GM12878 (cell line): ENCODE measurements around the gene FN1. TPM values are rescaled to one million over a fixed set of nuclear protein-coding genes. Genes with fewer than 3 reads are reported as not detected.

Experiments used
- ATAC-seq: fragments of 200-7000 bp; cut with Tn5 transposase; 3 replicates; pipeline ENCODE4 v1.9.1; 2020; ENCODE audit warnings: mild to moderate bottlenecking, moderate library complexity
- BruUV-seq: library from RNA; stranded (reverse); fragments of 400-500 nt; replicated peaks from 2 replicates; lab custom pipeline; 2021; lab: Mats Ljungman, UMichigan
- CTCF ChIA-PET: fragments of 300-600 bp; sonication (Branson Sonifier 250); formaldehyde crosslinking; extraction: SDS; loops from one replicate; lab custom pipeline; 2021; ENCODE audit warnings: inconsistent platforms; lab: Yijun Ruan, JAX
- POLR2A ChIA-PET: fragments of 350-600 bp; formaldehyde crosslinking; extraction: SDS; loops from one replicate; lab custom pipeline; 2021; ENCODE audit warnings: inconsistent platforms; lab: Charles Lee
- RAD21 ChIA-PET: fragments of 300-600 bp; sonication (Branson Sonifier 250); formaldehyde crosslinking; loops from one replicate; lab custom pipeline; 2023; ENCODE audit warnings: antibody characterized with exemption; ENCODE audit not compliant: unreplicated experiment; lab: Charles Lee
- SMC1A ChIA-PET: fragments of 300-600 bp; sonication (Branson Sonifier 250); formaldehyde crosslinking; loops from one replicate; lab custom pipeline; 2023; ENCODE audit not compliant: unreplicated experiment, uncharacterized antibody; lab: Charles Lee
- DNase-seq: peaks from one replicate; pipeline ENCODE4 v3.0.0-alpha.2; 2011; ENCODE audit warnings: low read depth, low spot score
- FAIRE-seq: peaks from 3 replicates; lab custom pipeline; 2011; peaks lifted over from hg19 to GRCh38; lab: Jason Lieb, UNC
- H2AFZ ChIP-seq: 2 replicates; pipeline ENCODE4 v1.6.0; 2011; ENCODE audit warnings: low read depth, low read length, control low read depth; ENCODE audit not compliant: control insufficient read depth
- H3K27ac ChIP-seq: 2 replicates; pipeline ENCODE4 v1.5.1; 2011; ENCODE audit warnings: control low read depth; ENCODE audit not compliant: control insufficient read depth, insufficient read depth
- H3K27me3 ChIP-seq, 2 experiments: replicated peaks in 1 of 2; 2 replicates each; pipeline versions ENCODE4 v1.6.0 to v1.6.1; 2011; ENCODE audit warnings: low read length in 1 of 2; ENCODE audit not compliant: control insufficient read depth in 2 of 2, insufficient read depth in 2 of 2
- H3K36me3 ChIP-seq, 2 experiments: 2 replicates each; pipeline ENCODE4 v1.5.1; 2011; ENCODE audit warnings: low read length in 1 of 2; ENCODE audit not compliant: control insufficient read depth in 2 of 2, insufficient read depth in 2 of 2
- H3K4me1 ChIP-seq: 2 replicates; pipeline ENCODE4 v1.6.1; 2011; ENCODE audit warnings: mild to moderate bottlenecking, low read length, moderate library complexity, mixed read lengths; ENCODE audit not compliant: control insufficient read depth, insufficient read depth
- H3K4me2 ChIP-seq: 2 replicates; pipeline ENCODE4 v1.6.0; 2011; ENCODE audit warnings: control low read depth; ENCODE audit not compliant: control insufficient read depth, insufficient read depth
- H3K4me3 ChIP-seq: fragments of 200-600 bp; sonication (generic); 2 replicates; pipeline ENCODE4 v1.5.1; 2016
- H3K79me2 ChIP-seq: 2 replicates; pipeline ENCODE4 v1.6.0; 2011; ENCODE audit warnings: low read length; ENCODE audit not compliant: control insufficient read depth, insufficient read depth
- H3K9ac ChIP-seq: 2 replicates; pipeline ENCODE4 v1.8.0; 2011; ENCODE audit warnings: low read length, control low read depth, mixed read lengths; ENCODE audit not compliant: control insufficient read depth, insufficient read depth
- H3K9me3 ChIP-seq: replicated peaks from 3 replicates; pipeline ENCODE4 v1.5.1; 2011; ENCODE audit warnings: mild to moderate bottlenecking, low read length; ENCODE audit not compliant: control insufficient read depth, insufficient read depth
- H4K20me1 ChIP-seq: 2 replicates; pipeline ENCODE4 v1.6.0; 2011; ENCODE audit not compliant: control insufficient read depth, insufficient read depth
- BCLAF1 ChIP-seq: fragments of 450-650 bp; IDR thresholded peaks from 2 replicates; pipeline ENCODE4 v1.6.1; 2017; ENCODE audit warnings: antibody characterized with exemption, mild to moderate bottlenecking, moderate library complexity
- CREM ChIP-seq: IDR thresholded peaks from 2 replicates; pipeline ENCODE4 v1.6.1; 2014; ENCODE audit warnings: antibody characterized with exemption, low read depth
- EGR1 ChIP-seq, 2 experiments: IDR thresholded peaks; 1 replicate in 1 of 2; 2 replicates in 1 of 2; pipeline ENCODE4 v1.6.1; 2011 to 2012; ENCODE audit warnings: low read depth in 2 of 2, low read length in 2 of 2, borderline replicate concordance in 1 of 2, mild to moderate bottlenecking in 1 of 2, moderate library complexity in 1 of 2
- EP300 ChIP-seq, 2 experiments: fragments of 150-350 bp in 1 of 2; IDR thresholded peaks; 2 replicates each; pipeline ENCODE4 v1.6.1; 2011 to 2012; ENCODE audit warnings: low read depth in 2 of 2, low read length in 2 of 2, borderline replicate concordance in 1 of 2, improper control_type of control experiment in 1 of 2, inconsistent platforms in 1 of 2; ENCODE audit not compliant: control insufficient read depth in 1 of 2
- ESRRA ChIP-seq: IDR thresholded peaks from 2 replicates; pipeline ENCODE4 v1.6.1; 2012; ENCODE audit warnings: mild to moderate bottlenecking, low read length, improper control_type of control experiment
- IRF3 ChIP-seq: fragments of 450-650 bp; IDR thresholded peaks from 2 replicates; pipeline ENCODE4 v1.6.1; 2014; ENCODE audit warnings: mild to moderate bottlenecking
- JUND ChIP-seq: IDR thresholded peaks from 2 replicates; pipeline ENCODE4 v1.6.1; 2012; ENCODE audit warnings: low read depth, mild to moderate bottlenecking, low read length, improper control_type of control experiment, moderate library complexity
- MAX ChIP-seq: IDR thresholded peaks from 2 replicates; pipeline ENCODE4 v1.6.1; 2012; ENCODE audit warnings: low read depth, low read length, improper control_type of control experiment
- MEF2A ChIP-seq: IDR thresholded peaks from 2 replicates; pipeline ENCODE4 v1.6.1; 2011; ENCODE audit warnings: low read depth, mild to moderate bottlenecking, low read length, moderate library complexity; ENCODE audit not compliant: insufficient read depth
- RELB ChIP-seq: fragments of 450-650 bp; IDR thresholded peaks from 2 replicates; pipeline ENCODE4 v1.6.1; 2017; ENCODE audit warnings: low read depth, mild to moderate bottlenecking, moderate library complexity
- SIN3A ChIP-seq: IDR thresholded peaks from 2 replicates; pipeline ENCODE4 v1.6.1; 2012; ENCODE audit warnings: low read depth, low read length, improper control_type of control experiment
- SUPT20H ChIP-seq: IDR thresholded peaks from 2 replicates; pipeline ENCODE4 v1.6.1; 2011; ENCODE audit warnings: low read depth, mild to moderate bottlenecking, low read length, moderate library complexity, borderline replicate concordance; ENCODE audit not compliant: control insufficient read depth
- YY1 ChIP-seq: IDR thresholded peaks from 2 replicates; pipeline ENCODE4 v1.6.1; 2011; ENCODE audit warnings: low read depth, mild to moderate bottlenecking, low read length
- ZNF207 ChIP-seq: fragments of 450-650 bp; IDR thresholded peaks from 2 replicates; pipeline ENCODE4 v1.6.1; 2014; ENCODE audit warnings: antibody characterized with exemption, mild to moderate bottlenecking, borderline replicate concordance
- ZNF24 ChIP-seq: fragments of 450-650 bp; IDR thresholded peaks from 2 replicates; pipeline ENCODE4 v1.6.1; 2017; ENCODE audit warnings: antibody characterized with exemption, mild to moderate bottlenecking
- ZNF384 ChIP-seq: IDR thresholded peaks from 2 replicates; pipeline ENCODE4 v1.6.1; 2012; ENCODE audit warnings: low read depth, mild to moderate bottlenecking, low read length, improper control_type of control experiment, borderline replicate concordance
- ZNF622 ChIP-seq: fragments of 450-650 bp; IDR thresholded peaks from 2 replicates; pipeline ENCODE4 v1.6.1; 2017; ENCODE audit warnings: mild to moderate bottlenecking, inconsistent platforms
- ZSCAN29 ChIP-seq: fragments of 450-650 bp; IDR thresholded peaks from 2 replicates; pipeline ENCODE4 v1.6.1; 2017; ENCODE audit warnings: mild to moderate bottlenecking, moderate library complexity
- WGBS: methylation state at CpG from one replicate; pipeline ENCODE4 v1.1.6; 2016; ENCODE audit warnings: low lambda C conversion rate; ENCODE audit not compliant: insufficient replicate concordance, insufficient coverage; ENCODE audit errors: missing lambda C conversion rate; 5-methylcytosine and 5-hydroxymethylcytosine counted together
- in situ Hi-C: fragments of 300-500 bp; cut with MboI; formaldehyde crosslinking; loops from 9 replicates; pipeline ENCODE4 v1.14.3; 2018; ENCODE audit warnings: mixed read lengths
- intact Hi-C: fragments of 100-400 bp; cut with micrococcal nuclease; formaldehyde crosslinking; loops from one replicate; pipeline ENCODE4 v1.14.2; 2022; ENCODE audit not compliant: unreplicated experiment
- polyA plus RNA-seq, 11 experiments: library from polyadenylated mRNA; depleted of rRNA in 4 of 11; unstranded in 6 of 11; stranded (reverse) in 5 of 11; fragments of >200 nt; fragmentation: Nextera tagmentation in 4 of 11; fragmentation: Illumina TruSeq in 1 of 11; extraction: Ambion mirVana in 4 of 11; extraction: Trizol in 1 of 11; gene quantifications; 1 replicate in 1 of 11; 2 replicates in 10 of 11; pipeline versions ENCODE4 v1.2.1 to v1.2.3, GENCODE V29; 2011 to 2016; ENCODE audit warnings: inconsistent platforms in 2 of 11, missing spikeins in 2 of 11, low read depth in 1 of 11
- total RNA-seq, 4 experiments: library from RNA; depleted of rRNA in 3 of 4; stranded (reverse); fragments of >200 nt in 3 of 4; fragmentation: Illumina TruSeq in 1 of 4; extraction: Trizol in 1 of 4; gene quantifications; 2 replicates each; pipeline versions ENCODE4 v1.2.1 to v1.2.3, GENCODE V29; 2013 to 2021

Gene FN1
- total and polyA plus RNA-seq, 10 of the 15 experiments (the other 5 are each of a cell fraction or from before 2014, with no cell fraction given): 0.60 to 9.4 (median 1.5) TPM

- DNase-seq (no peak), ATAC-seq (no peak), FAIRE-seq (no peak)
- Histone ChIP-seq H3K36me3 (no peaks in the 10 kb centered on the region), H2AFZ (no peak overlapping the region), H3K4me2 (no peak overlapping the region), H3K9ac (no peak overlapping the region), H3K79me2 (no peaks in the 10 kb centered on the region), H3K27me3 (peaks cover 0 to 14% of the 10 kb centered on the region in 2 experiments; a peak in 2 of 4 replicates), H3K4me1 (no peaks in the 10 kb centered on the region), H4K20me1 (no peaks in the 10 kb centered on the region), H3K4me3 (no peak overlapping the region), H3K9me3 (no peaks in the 10 kb centered on the region), H3K27ac (no peak overlapping the region)
- WGBS: 67% methylated on average over 10 of the region's 10 CpGs
- intact Hi-C loops (loop anchor here (5.0 kb wide), 1 partner anchor 483 kb away; no protein-coding TSS in a partner anchor), in situ Hi-C loops (no loop called here)
- POLR2A ChIA-PET: no interaction called here
- BruUV-seq: TSS peak; percentile 73
- CTCF ChIA-PET: no interaction called here
- RAD21 ChIA-PET: no interaction called here
- SMC1A ChIA-PET: no interaction called here
- no peak for TF ChIP-seq ZNF24
- TF ChIP-seq ZSCAN29: no peak
- TF ChIP-seq BCLAF1: no peak
- TF ChIP-seq ZNF622: no peak
- TF ChIP-seq SUPT20H: no peak
- no peak for TF ChIP-seq IRF3
- no peak for TF ChIP-seq MEF2A
- no peak for TF ChIP-seq CREM
- TF ChIP-seq EGR1 (IDR thresholded peaks at IDR 0.05; ENCODE audit: borderline replicate concordance in 1 of 2, low read depth in 2 of 2, low read length in 2 of 2): no peak
- no peak for TF ChIP-seq EP300 (IDR thresholded peaks at IDR 0.05; ENCODE audit: borderline replicate concordance in 1 of 2, control insufficient read depth in 1 of 2, low read depth in 2 of 2, low read length in 2 of 2)
- TF ChIP-seq ESRRA: no peak
- no peak for TF ChIP-seq MAX
- no peak for TF ChIP-seq ZNF384
- no peak for TF ChIP-seq ZNF207
- no peak for TF ChIP-seq SIN3A
- no peak for TF ChIP-seq RELB
- TF ChIP-seq YY1: no peak
- TF ChIP-seq JUND: no peak
Measured at GRCh38 chr2:215434447-215435279, 1.2 kb downstream of the FN1 start.
